ENCODE measurements around the gene ANP32A. TPM values are rescaled to one million over a fixed set of nuclear protein-coding genes. Genes with fewer than 3 reads are reported as not detected.

Gene ANP32A
- total and polyA plus RNA-seq, 2 experiments from 2014 or later: 40.3 to 70.0 TPM

- in situ Hi-C loops (cut with MboI): no loop called here
- H3K36me3 ChIP-seq (ENCODE audit: low read depth): no peaks in the 10 kb centered on the region
- no peaks in the 10 kb centered on the region for H3K9me2 ChIP-seq (ENCODE audit: insufficient read depth)
- WGBS, 2 experiments (ENCODE audit: low coverage in 1 of 2, low lambda C conversion rate in 2 of 2, missing lambda C conversion rate in 2 of 2): 81 to 84% methylated on average over 14 of the region's 14 CpGs
- no peak overlapping the region for H3K4me2 ChIP-seq (ENCODE audit: unreplicated experiment)
- peaks cover 9% of the 10 kb centered on the region for H3F3A ChIP-seq (ENCODE audit: insufficient read depth)
- no peaks in the 10 kb centered on the region for H3K27me3 ChIP-seq (replicated peaks; ENCODE audit: insufficient read depth)
- TF ChIP-seq EZH2phosphoT487 (IDR thresholded peaks at IDR 0.05; ENCODE audit: insufficient read depth, low read depth): no peak
- TF ChIP-seq EZH2 (IDR thresholded peaks at IDR 0.05; ENCODE audit: insufficient read depth, poor library complexity, severe bottlenecking): no peak
- no peak overlapping the region for H3K4me3 ChIP-seq
- H3K9me3 ChIP-seq (ENCODE audit: low read depth): no peaks in the 10 kb centered on the region
- H3K27ac ChIP-seq: no peak overlapping the region
- DNase-seq: no peak
- H3K4me1 ChIP-seq (ENCODE audit: insufficient read depth): peaks cover 15% of the 10 kb centered on the region
- no peak overlapping the region for H2AFZ ChIP-seq
- peaks cover 95% of the 10 kb centered on the region for H3K79me2 ChIP-seq (ENCODE audit: insufficient read depth)
- H4K20me1 ChIP-seq (ENCODE audit: insufficient read depth): peaks cover 7% of the 10 kb centered on the region; the same call in 1 of the 2 replicates
- no peak overlapping the region for H3K9ac ChIP-seq
Observed at GRCh38 chr15:68792901-68793766, 27.6 kb downstream of the ANP32A start.

GRCh38 chr15:68791431-68792283, 29.0 kb downstream of the ANP32A start:
- peaks cover 7% of the 10 kb centered on the region; the same call in 1 of the 2 replicates for H4K20me1 ChIP-seq (ENCODE audit: insufficient read depth)
- H3K79me2 ChIP-seq (ENCODE audit: insufficient read depth): peaks cover 85% of the 10 kb centered on the region
- no peak overlapping the region for H3K4me2 ChIP-seq (ENCODE audit: unreplicated experiment)

GRCh38 chr15:68790910-68791309, 29.8 kb downstream of the ANP32A start:
- Histone ChIP-seq H3K9me2 (ENCODE audit: insufficient read depth) (no peaks in the 10 kb centered on the region), H2AFZ (no peak overlapping the region), H4K20me1 (ENCODE audit: insufficient read depth) (0 out of 2 replicates have a peak, but pooled peaks cover 7% of the 10 kb centered on the region), H3K36me3 (ENCODE audit: low read depth) (no peaks in the 10 kb centered on the region; the same call in 1 of the 2 replicates), H3K79me2 (ENCODE audit: insufficient read depth) (peaks cover 77% of the 10 kb centered on the region), H3K9me3 (ENCODE audit: low read depth) (no peaks in the 10 kb centered on the region), H3K27ac (no peak overlapping the region), H3K27me3 (replicated peaks; ENCODE audit: insufficient read depth) (no peaks in the 10 kb centered on the region), H3K9ac (no peak overlapping the region), H3F3A (ENCODE audit: insufficient read depth) (peaks cover 9% of the 10 kb centered on the region), H3K4me3 (no peak overlapping the region), H3K4me1 (ENCODE audit: insufficient read depth) (peaks cover 15% of the 10 kb centered on the region), H3K4me2 (ENCODE audit: unreplicated experiment) (no peak overlapping the region)
- no peak for DNase-seq
- TF ChIP-seq EZH2phosphoT487 (IDR thresholded peaks at IDR 0.05; ENCODE audit: insufficient read depth, low read depth) (no peak), EZH2 (IDR thresholded peaks at IDR 0.05; ENCODE audit: insufficient read depth, poor library complexity, severe bottlenecking) (no peak)
- in situ Hi-C loops (cut with MboI): no loop called here
- WGBS, 2 experiments (ENCODE audit: low coverage in 1 of 2, low lambda C conversion rate in 2 of 2, missing lambda C conversion rate in 2 of 2): 96 to 100% methylated on average over 2 of the region's 2 CpGs

More at GRCh38 chr15:68791431-68792283, 29.0 kb downstream of the ANP32A start:
- no peaks in the 10 kb centered on the region for H3K9me2 ChIP-seq (ENCODE audit: insufficient read depth)
- no peaks in the 10 kb centered on the region for H3K27me3 ChIP-seq (replicated peaks; ENCODE audit: insufficient read depth)
- DNase-seq: no peak
- no peak overlapping the region for H3K4me3 ChIP-seq
- no peak overlapping the region for H3K27ac ChIP-seq
- in situ Hi-C loops (cut with MboI): no loop called here
- no peaks in the 10 kb centered on the region for H3K9me3 ChIP-seq (ENCODE audit: low read depth)
- peaks cover 9% of the 10 kb centered on the region for H3F3A ChIP-seq (ENCODE audit: insufficient read depth)
- TF ChIP-seq EZH2 (IDR thresholded peaks at IDR 0.05; ENCODE audit: insufficient read depth, poor library complexity, severe bottlenecking) (no peak), EZH2phosphoT487 (IDR thresholded peaks at IDR 0.05; ENCODE audit: insufficient read depth, low read depth) (no peak)
- H3K9ac ChIP-seq: no peak overlapping the region
- H3K36me3 ChIP-seq (ENCODE audit: low read depth): no peaks in the 10 kb centered on the region; the same call in 1 of the 2 replicates
- H3K4me1 ChIP-seq (ENCODE audit: insufficient read depth): peaks cover 15% of the 10 kb centered on the region
- 71 to 72% methylated on average over 3 of the region's 3 CpGs for WGBS, 2 experiments (ENCODE audit: low coverage in 1 of 2, low lambda C conversion rate in 2 of 2, missing lambda C conversion rate in 2 of 2)
- H2AFZ ChIP-seq: no peak overlapping the region

GRCh38 chr15:68790242-68790575, 30.5 kb downstream of the ANP32A start:
- Histone ChIP-seq H3K9ac (no peak overlapping the region), H2AFZ (no peak overlapping the region), H3F3A (ENCODE audit: insufficient read depth) (peaks cover 9% of the 10 kb centered on the region), H4K20me1 (ENCODE audit: insufficient read depth) (0 out of 2 replicates have a peak, but pooled peaks cover 7% of the 10 kb centered on the region), H3K27me3 (replicated peaks; ENCODE audit: insufficient read depth) (no peaks in the 10 kb centered on the region), H3K9me2 (ENCODE audit: insufficient read depth) (no peaks in the 10 kb centered on the region), H3K27ac (no peak overlapping the region), H3K79me2 (ENCODE audit: insufficient read depth) (peaks cover 73% of the 10 kb centered on the region), H3K4me3 (no peak overlapping the region), H3K4me2 (ENCODE audit: unreplicated experiment) (no peak overlapping the region), H3K4me1 (ENCODE audit: insufficient read depth) (peaks cover 11% of the 10 kb centered on the region), H3K36me3 (ENCODE audit: low read depth) (no peaks in the 10 kb centered on the region; the same call in 1 of the 2 replicates), H3K9me3 (ENCODE audit: low read depth) (no peaks in the 10 kb centered on the region)
- no peak for DNase-seq
- in situ Hi-C loops (cut with MboI): no loop called here
- TF ChIP-seq EZH2 (IDR thresholded peaks at IDR 0.05; ENCODE audit: insufficient read depth, poor library complexity, severe bottlenecking) (no peak), EZH2phosphoT487 (IDR thresholded peaks at IDR 0.05; ENCODE audit: insufficient read depth, low read depth) (no peak)
- 78 to 82% methylated on average over 8 of the region's 8 CpGs for WGBS, 2 experiments (ENCODE audit: low coverage in 1 of 2, low lambda C conversion rate in 2 of 2, missing lambda C conversion rate in 2 of 2)
